OCI-LY1 (cell line): Measurements from ENCODE around the gene FHL1.

Source experiments
- H2AFZ ChIP-seq: fragments of 200-600 bp; sonication (generic), shearing (Covaris generic); 2 replicates; pipeline ENCODE4 v1.6.0; 2014; ENCODE audit warnings: antibody characterized with exemption, mild to moderate bottlenecking, low read length
- H3F3A ChIP-seq: fragments of 200-600 bp; sonication (generic), shearing (Covaris generic); 2 replicates; pipeline ENCODE4 v1.6.0; 2014; ENCODE audit warnings: mild to moderate bottlenecking, antibody characterized with exemption, low read length, moderate library complexity; ENCODE audit not compliant: insufficient read depth
- H3K27ac ChIP-seq: fragments of 200-600 bp; sonication (generic); 2 replicates; pipeline ENCODE4 v1.5.1; 2014; ENCODE audit warnings: low read length, mixed run types, mild to moderate bottlenecking, low read depth; ENCODE audit not compliant: poor library complexity, severe bottlenecking
- H3K27me3 ChIP-seq: fragments of 200-600 bp; sonication (generic); 2 replicates; pipeline ENCODE4 v1.6.0; 2014; ENCODE audit warnings: antibody characterized with exemption, mild to moderate bottlenecking, low read length, moderate library complexity; ENCODE audit not compliant: insufficient read depth
- H3K36me3 ChIP-seq: fragments of 200-600 bp; sonication (generic); 2 replicates; pipeline ENCODE4 v1.6.1; 2014; ENCODE audit warnings: mild to moderate bottlenecking, antibody characterized with exemption, low read length, moderate library complexity, mixed read lengths; ENCODE audit not compliant: insufficient read depth
- H3K4me1 ChIP-seq: fragments of 200-600 bp; sonication (generic); 2 replicates; pipeline ENCODE4 v1.5.1; 2014; ENCODE audit warnings: mild to moderate bottlenecking, low read length, moderate library complexity; ENCODE audit not compliant: insufficient read depth, severe bottlenecking
- H3K4me2 ChIP-seq: fragments of 200-600 bp; sonication (generic), shearing (Covaris generic); 2 replicates; pipeline ENCODE4 v1.6.1; 2014; ENCODE audit warnings: low read length
- H3K4me3 ChIP-seq: fragments of 200-600 bp; sonication (generic); 2 replicates; pipeline ENCODE4 v1.5.1; 2014; ENCODE audit warnings: low read length, low read depth, mild to moderate bottlenecking, mixed read lengths; ENCODE audit not compliant: poor library complexity, severe bottlenecking
- H3K79me2 ChIP-seq: fragments of 200-600 bp; shearing (Covaris generic); 2 replicates; pipeline ENCODE4 v1.6.1; 2016; ENCODE audit warnings: mixed run types, low read length, mixed read lengths; ENCODE audit not compliant: insufficient read depth
- H3K9ac ChIP-seq: fragments of 200-600 bp; sonication (generic), shearing (Covaris generic); 2 replicates; pipeline ENCODE4 v1.6.1; 2014; ENCODE audit warnings: mild to moderate bottlenecking, low read length, mixed read lengths
- H3K9me2 ChIP-seq: fragments of 200-600 bp; sonication (generic), shearing (Covaris generic); 2 replicates; pipeline ENCODE4 v1.6.1; 2014; ENCODE audit warnings: low read depth, mild to moderate bottlenecking, low read length, mixed read lengths
- H3K9me3 ChIP-seq: fragments of 200-600 bp; shearing (Covaris generic); 2 replicates; pipeline ENCODE4 v1.6.1; 2014; ENCODE audit warnings: low read length, mixed read lengths
- H4K20me1 ChIP-seq: fragments of 200-600 bp; sonication (generic), shearing (Covaris generic); 2 replicates; pipeline ENCODE4 v1.6.0; 2016; ENCODE audit warnings: mild to moderate bottlenecking, low read length; ENCODE audit not compliant: insufficient read depth
- CTCF ChIP-seq: fragments of 200-600 bp; sonication (generic), shearing (Covaris generic); IDR thresholded peaks from 2 replicates; pipeline ENCODE4 v1.5.1; 2017; ENCODE audit warnings: mild to moderate bottlenecking, antibody characterized with exemption, low read length, moderate library complexity, mixed read lengths
- EZH2 ChIP-seq: fragments of 200-600 bp; sonication (generic), shearing (Covaris generic); IDR thresholded peaks from 2 replicates; pipeline ENCODE4 v1.8.0; 2017; ENCODE audit warnings: borderline replicate concordance, mixed run types, mild to moderate bottlenecking, antibody characterized with exemption, low read length, moderate library complexity, mixed read lengths

FHL1 gene

GRCh38 chrX:136192135-136192534 is 44.8 kb downstream of the FHL1 start:
- Histone ChIP-seq H3K9ac (no peak overlapping the region), H2AFZ (no peak overlapping the region), H3K27me3 (no peaks in the 10 kb centered on the region), H3K4me2 (no peak overlapping the region), H3K9me2 (no peaks in the 10 kb centered on the region), H4K20me1 (no peaks in the 10 kb centered on the region), H3K27ac (no peak overlapping the region), H3K36me3 (no peaks in the 10 kb centered on the region), H3K9me3 (no peaks in the 10 kb centered on the region), H3K4me3 (no peak overlapping the region), H3K4me1 (no peaks in the 10 kb centered on the region), H3K79me2 (no peaks in the 10 kb centered on the region), H3F3A (no peaks in the 10 kb centered on the region)
- TF ChIP-seq EZH2 (no peak), CTCF (no peak)

- TF ChIP-seq CTCF (no peak), EZH2 (no peak)
- Histone ChIP-seq H3K79me2 (no peaks in the 10 kb centered on the region), H3K9me2 (no peaks in the 10 kb centered on the region), H4K20me1 (no peaks in the 10 kb centered on the region), H3F3A (no peaks in the 10 kb centered on the region), H3K27me3 (no peaks in the 10 kb centered on the region), H3K4me2 (no peak overlapping the region), H3K36me3 (no peaks in the 10 kb centered on the region), H3K4me3 (no peak overlapping the region), H2AFZ (no peak overlapping the region), H3K4me1 (no peaks in the 10 kb centered on the region), H3K9me3 (no peaks in the 10 kb centered on the region), H3K9ac (no peak overlapping the region), H3K27ac (no peak overlapping the region)
These were observed 45.6 kb downstream of the FHL1 start for GRCh38 chrX:136192839-136193414.

- TF ChIP-seq EZH2 (no peak), CTCF (no peak)
- no peaks in the 10 kb centered on the region for H3F3A ChIP-seq
- H3K4me1 ChIP-seq, result no peaks in the 10 kb centered on the region
- H3K4me2 ChIP-seq, result no peak overlapping the region
- no peaks in the 10 kb centered on the region for H4K20me1 ChIP-seq
- H3K9me3 ChIP-seq, result no peaks in the 10 kb centered on the region
- H3K27me3 ChIP-seq, result no peaks in the 10 kb centered on the region
- H3K9me2 ChIP-seq, result no peaks in the 10 kb centered on the region
- H2AFZ ChIP-seq, result no peak overlapping the region
- no peaks in the 10 kb centered on the region for H3K79me2 ChIP-seq
- H3K27ac ChIP-seq, result no peak overlapping the region
- no peak overlapping the region for H3K9ac ChIP-seq
- no peaks in the 10 kb centered on the region for H3K36me3 ChIP-seq
- no peak overlapping the region for H3K4me3 ChIP-seq
These were observed 46.4 kb downstream of the FHL1 start for GRCh38 chrX:136193771-136194170.
